RPMI8226 (cell line): ENCODE data around the gene RAB44.
"Not testable (repeated sequence)": the region's sequence is repeated elsewhere in the genome, so short reads cannot be mapped to it uniquely, and the experiment has no call there.

Source experiments
- DNase-seq: peaks from one replicate; pipeline ENCODE4 v3.0.0-alpha.2; 2015

RAB44 gene

GRCh38 chr6:36716476-36717093, 19.0 kb downstream of the RAB44 start:
- no peak for DNase-seq

DNA sequence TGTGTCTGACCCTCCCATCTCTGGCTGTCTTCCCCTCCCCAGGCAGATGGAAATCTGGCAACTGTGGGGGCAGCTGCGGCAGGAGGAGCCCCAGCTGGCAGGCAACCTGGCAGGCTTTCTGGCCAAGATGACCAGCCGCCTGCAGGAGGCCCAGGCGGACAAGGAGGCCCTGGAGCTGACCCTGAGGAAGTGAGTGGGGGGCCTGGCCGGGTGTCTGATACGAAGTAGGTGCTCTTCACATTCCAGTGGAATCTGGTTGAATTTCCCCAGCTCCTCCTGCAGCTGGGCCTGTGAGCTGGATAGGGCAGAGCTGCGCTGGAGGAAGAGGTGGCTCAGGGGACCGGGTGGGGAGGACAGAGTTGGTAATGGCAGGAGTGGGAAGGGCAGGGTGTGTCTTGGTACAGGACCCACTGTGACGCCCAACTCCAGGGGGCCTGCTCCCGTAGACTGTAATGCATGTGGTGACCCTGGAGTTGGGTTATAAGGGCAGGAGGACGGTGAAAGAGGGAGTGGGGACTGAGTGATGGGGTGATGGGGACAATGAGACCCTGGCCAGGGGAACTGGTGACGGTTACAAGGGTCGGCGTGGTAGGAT, 19.7 kb downstream of the RAB44 start:
- DNase-seq: no peak

- no peak for DNase-seq
These were observed 20.4 kb downstream of the RAB44 start for GRCh38 chr6:36717871-36718540.

GRCh38 chr6:36718560-36718959, 20.9 kb downstream of the RAB44 start:
- no peak for DNase-seq

DNA sequence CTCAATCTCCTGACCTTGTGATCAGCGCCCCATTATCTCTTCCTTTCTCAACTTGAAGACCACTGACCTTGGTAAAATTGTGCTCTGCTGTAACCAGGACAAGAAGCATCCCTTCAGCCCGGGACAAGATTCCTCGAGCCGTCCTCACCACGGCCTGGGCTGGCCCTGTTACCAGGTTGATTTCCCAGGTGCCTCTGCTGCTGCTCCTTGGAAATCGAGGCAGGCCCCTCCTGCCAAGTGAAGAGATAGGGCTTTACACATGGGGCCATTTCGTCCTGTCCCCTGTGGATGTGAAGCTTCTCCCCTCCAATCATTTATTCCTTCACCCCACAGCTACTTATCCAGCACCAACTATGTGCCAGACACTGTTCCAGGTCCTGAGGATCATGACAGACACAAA, 21.5 kb downstream of the RAB44 start:
- DNase-seq: no peak

GRCh38 chr6:36720251-36721141, 22.9 kb downstream of the RAB44 start:
- peak; percentile 37 for DNase-seq

DNA sequence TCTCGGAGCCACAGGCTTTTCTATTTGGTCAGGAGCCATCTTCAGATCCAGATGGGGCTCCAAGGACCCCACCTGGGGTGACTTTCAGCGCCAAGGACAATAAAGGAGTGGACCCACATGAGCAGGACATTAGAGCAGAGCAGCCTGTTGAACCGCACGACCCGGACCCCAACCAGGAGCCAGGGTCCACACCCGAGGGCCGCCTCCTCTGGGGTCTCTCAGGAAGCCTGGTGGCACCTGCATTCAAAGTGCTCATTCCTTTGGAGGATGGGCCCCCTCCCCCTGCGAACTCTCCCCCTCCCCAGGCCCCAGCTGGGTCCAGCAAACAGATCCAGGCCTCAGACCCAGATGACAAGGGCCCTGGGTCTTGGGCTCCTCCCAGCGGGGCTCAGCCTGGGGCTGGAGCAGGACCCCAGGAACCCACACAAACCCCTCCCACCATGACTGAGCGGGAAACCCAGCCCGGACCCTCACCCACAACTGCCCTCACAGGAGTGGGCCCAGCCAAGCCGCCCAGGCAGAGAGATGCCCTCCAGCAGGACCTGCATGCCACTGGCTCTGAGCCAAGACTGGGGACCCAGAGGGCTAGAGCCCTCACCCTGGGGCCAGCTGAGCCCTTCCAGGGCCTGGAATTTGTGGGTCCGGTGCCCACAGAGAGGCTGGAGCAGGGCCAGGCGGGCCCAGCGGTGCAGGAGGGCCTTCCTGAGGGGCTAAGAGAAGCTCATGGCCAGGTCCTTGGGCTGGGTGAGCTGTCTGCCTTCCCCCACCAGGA, 23.9 kb downstream of the RAB44 start:
- no peak for DNase-seq

DNA sequence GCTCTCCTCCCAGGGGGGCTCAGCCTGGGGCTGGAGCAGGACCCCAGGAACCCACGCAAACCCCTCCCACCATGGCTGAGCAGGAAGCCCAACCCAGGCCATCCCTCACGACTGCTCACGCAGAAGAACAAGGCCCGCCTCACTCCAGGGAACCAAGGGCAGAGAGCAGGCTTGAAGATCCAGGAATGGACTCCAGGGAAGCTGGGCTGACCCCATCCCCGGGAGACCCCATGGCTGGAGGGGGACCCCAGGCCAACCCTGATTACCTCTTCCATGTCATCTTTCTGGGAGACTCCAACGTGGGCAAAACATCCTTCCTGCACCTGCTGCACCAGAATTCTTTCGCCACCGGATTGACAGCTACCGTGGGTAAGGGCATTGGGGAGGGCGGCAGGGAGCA, 24.7 kb downstream of the RAB44 start:
- no peak for DNase-seq

DNA sequence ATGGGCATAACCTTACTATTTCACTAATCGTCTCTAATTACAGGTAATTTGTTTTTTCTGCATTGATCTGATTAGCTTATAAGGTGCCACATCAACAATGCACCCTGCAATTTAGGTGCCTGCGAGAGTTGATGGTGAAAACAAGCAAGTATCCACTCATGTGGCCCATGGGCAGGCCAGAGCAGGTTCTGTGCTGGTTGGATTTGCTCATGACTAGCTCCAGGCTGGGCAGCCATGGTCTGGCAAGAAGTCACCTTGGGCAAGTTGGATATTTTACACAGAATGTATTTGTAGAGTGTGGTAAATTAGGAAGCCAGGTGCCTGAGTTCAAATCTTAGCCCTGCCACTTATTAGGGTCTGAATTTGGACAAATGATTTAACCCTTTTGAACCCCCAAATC, 25.3 kb downstream of the RAB44 start:
- DNase-seq: no peak

GRCh38 chr6:36723992-36724391, 26.4 kb downstream of the RAB44 start:
- not testable (repeated sequence) for DNase-seq

DNA sequence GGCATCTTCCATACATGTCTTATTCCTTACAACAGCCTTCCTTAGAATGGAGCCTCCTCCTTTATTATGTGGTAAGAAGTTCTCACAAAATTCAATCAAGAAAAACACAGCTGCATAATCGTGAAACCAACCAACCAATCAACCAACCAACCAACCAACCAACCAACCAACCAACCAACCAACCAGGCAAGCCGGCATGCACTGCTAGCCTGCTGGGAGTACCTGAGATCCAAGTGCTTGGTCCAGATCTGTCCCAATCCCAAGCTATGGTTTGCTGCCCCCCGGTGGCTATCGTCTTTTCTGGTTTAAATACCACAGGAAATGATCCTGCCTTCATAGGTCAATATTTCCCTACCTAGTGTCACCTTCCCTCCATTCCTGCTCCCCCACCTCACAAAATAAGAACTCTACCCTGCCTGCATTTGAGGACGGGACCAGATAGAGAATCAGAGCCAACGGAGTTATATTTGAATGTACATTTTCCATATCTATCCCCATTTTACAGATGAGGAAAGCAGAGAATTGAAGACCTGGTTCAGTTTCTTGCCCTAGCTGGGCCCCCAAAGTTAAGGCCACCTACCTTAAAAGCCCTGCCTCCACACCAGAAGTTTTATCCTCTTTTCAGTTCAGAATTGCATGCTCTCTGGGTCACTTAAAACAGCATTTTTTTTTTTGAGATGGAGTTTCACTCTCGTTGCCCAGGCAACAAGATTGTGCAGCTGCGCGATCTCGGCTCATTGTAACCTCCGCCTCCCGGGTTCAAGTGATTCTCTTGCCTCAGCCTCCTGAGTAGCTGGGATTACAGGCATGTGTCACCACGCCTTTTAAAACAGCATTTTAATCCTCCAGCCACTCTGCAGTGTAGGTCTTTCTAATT, 27.1 kb downstream of the RAB44 start:
- DNase-seq: peak; percentile 73

DNA sequence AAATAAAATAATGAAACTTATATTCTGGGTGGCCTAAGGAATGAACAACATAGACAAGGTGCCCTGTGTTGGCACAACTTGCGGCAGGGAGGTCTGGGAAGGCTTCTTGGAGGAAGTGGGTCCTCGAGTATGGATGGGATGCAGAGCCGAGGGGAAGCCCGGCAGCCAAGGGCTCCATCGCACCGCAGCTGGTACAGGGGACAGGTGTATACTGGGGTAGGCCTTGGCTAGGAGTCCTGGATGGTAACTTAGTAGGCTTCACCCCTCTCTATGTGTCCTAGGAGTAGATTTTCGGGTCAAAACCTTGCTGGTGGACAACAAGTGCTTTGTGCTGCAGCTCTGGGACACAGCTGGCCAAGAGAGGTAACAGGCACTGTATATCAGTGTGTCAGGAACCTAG, 28.0 kb downstream of the RAB44 start:
- no peak for DNase-seq

DNA sequence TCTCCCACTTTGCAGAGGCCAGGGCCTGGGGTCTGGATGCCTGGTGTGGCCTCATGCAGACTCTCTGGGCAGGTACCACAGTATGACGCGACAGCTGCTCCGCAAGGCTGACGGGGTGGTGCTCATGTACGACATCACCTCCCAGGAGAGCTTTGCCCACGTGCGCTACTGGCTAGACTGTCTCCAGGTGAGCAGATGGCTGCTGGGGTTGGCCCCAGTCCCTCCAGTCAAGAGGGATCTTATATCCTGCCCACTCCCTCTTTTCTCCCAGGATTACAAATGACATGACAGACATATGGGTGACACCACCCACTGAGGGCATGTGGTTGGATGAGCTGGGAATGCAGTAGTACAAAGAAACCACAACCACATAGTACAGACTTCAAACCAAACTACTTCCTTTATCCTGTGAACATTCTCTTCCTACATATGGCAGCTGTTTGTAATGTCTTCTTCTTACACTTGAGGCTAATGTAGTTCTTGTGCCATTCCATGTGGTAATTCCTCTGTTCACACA, 29.9 kb downstream of the RAB44 start:
- peak; percentile 33 for DNase-seq

DNA sequence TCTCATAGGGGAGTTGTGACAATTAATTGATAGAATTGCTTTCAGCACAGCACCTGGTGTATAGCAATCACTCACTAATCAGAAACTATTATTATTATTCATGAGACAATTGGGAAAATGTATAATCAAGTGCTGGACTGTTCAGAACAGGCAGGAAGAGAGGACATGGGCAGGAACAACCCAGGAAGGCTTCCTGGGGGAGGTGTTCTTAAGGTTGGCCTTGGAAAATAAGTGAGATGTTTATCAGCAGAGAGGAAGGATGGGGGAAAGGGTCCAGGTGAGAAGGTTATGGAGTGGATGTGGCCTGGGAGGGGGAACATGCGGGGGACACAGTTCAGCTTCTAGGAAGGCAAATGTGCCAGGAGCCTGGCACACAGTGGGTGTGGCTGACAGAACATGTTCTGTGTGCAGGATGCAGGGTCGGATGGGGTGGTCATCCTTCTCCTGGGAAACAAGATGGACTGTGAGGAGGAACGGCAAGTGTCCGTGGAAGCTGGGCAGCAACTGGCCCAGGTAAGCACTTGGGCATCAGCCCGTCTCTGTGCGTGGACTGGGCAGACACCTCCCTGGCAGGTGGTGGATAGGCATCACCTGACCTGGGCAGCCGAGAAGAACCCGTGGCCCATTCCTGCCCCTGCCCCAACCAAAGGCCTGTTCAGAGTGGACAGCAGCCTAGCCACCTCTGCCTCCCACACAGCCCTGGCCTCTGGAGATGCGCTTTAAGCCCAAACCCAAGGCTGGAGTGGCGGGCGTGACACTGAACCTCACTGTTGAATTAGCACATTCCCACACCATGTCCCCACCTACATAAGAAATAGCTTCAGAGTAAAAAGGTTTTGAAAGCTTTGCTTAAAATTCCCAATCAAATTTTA, 30.9 kb downstream of the RAB44 start:
- DNase-seq: no peak

- no peak for DNase-seq
These were observed 31.5 kb downstream of the RAB44 start for GRCh38 chr6:36729161-36729524.

- DNase-seq: no peak
These were observed 33.1 kb downstream of the RAB44 start for GRCh38 chr6:36730424-36731380.

GRCh38 chr6:36731622-36732310, 34.1 kb downstream of the RAB44 start:
- DNase-seq: no peak

- DNase-seq: no peak
These were observed 35.7 kb downstream of the RAB44 start for GRCh38 chr6:36733300-36733699.
